IMR-90 (cell line): ENCODE measurements around the gene ATP10B. TPM values are rescaled to one million over a fixed set of nuclear protein-coding genes. Genes with fewer than 3 reads are reported as not detected.

Experiments
- ATAC-seq: fragments of 200-7000 bp; cut with Tn5 transposase; 2 replicates; pipeline ENCODE4 v1.9.1; 2020; ENCODE audit warnings: low read depth, mild to moderate bottlenecking, moderate library complexity
- BruUV-seq: library from RNA; stranded (reverse); fragments of 400-500 nt; replicated peaks from 2 replicates; lab custom pipeline; 2021; lab: Mats Ljungman, UMichigan
- CTCF ChIA-PET: fragments of 300-600 bp; formaldehyde crosslinking; extraction: SDS; loops from one replicate; lab custom pipeline; 2021; ENCODE audit warnings: antibody characterized with exemption; lab: Yijun Ruan, JAX
- POLR2A ChIA-PET: fragments of 300-600 bp; sonication (Branson Sonifier 250); formaldehyde crosslinking; loops from one replicate; lab custom pipeline; 2022; ENCODE audit warnings: antibody characterized with exemption; ENCODE audit not compliant: unreplicated experiment; lab: Charles Lee
- DNase-seq: peaks from one replicate; pipeline ENCODE4 v3.0.0; 2013
- H2AFZ ChIP-seq: replicated peaks from 2 replicates; pipeline ENCODE3; 2013; ENCODE audit warnings: low read length, mild to moderate bottlenecking; ENCODE audit not compliant: poor library complexity
- H2AK5ac ChIP-seq: 2 replicates; pipeline ENCODE4 v1.6.1; 2013; ENCODE audit warnings: low read depth, low read length, inconsistent platforms
- H2AK9ac ChIP-seq: replicated peaks from 2 replicates; pipeline ENCODE3; 2013; ENCODE audit warnings: mild to moderate bottlenecking, low read depth, low read length, moderate library complexity; ENCODE audit not compliant: poor library complexity
- H2BK120ac ChIP-seq: 2 replicates; pipeline ENCODE4 v1.6.1; 2013; ENCODE audit warnings: low read depth, low read length, inconsistent platforms
- H2BK15ac ChIP-seq: 3 replicates; pipeline ENCODE4 v1.6.1; 2013; ENCODE audit warnings: low read depth, low read length, inconsistent platforms
- H2BK20ac ChIP-seq: 2 replicates; pipeline ENCODE4 v1.6.1; 2013; ENCODE audit warnings: low read depth, mild to moderate bottlenecking, inconsistent platforms, low read length, moderate library complexity
- H2BK5ac ChIP-seq: 2 replicates; pipeline ENCODE4 v1.6.1; 2013; ENCODE audit warnings: mild to moderate bottlenecking, low read depth, low read length, inconsistent platforms; ENCODE audit not compliant: poor library complexity, severe bottlenecking
- H3K14ac ChIP-seq: replicated peaks from 2 replicates; pipeline ENCODE4 v1.6.1; 2013; ENCODE audit warnings: low read depth, low read length, inconsistent platforms
- H3K18ac ChIP-seq: 2 replicates; pipeline ENCODE4 v1.6.1; 2013; ENCODE audit warnings: low read depth, low read length, control low read depth
- H3K23ac ChIP-seq: 2 replicates; pipeline ENCODE4 v1.6.1; 2013; ENCODE audit warnings: low read depth, low read length, inconsistent platforms
- H3K27ac ChIP-seq: 2 replicates; pipeline ENCODE4 v1.5.1; 2013; ENCODE audit warnings: mild to moderate bottlenecking, control low read depth, low read length; ENCODE audit not compliant: insufficient read depth
- H3K27me3 ChIP-seq: 2 replicates; pipeline ENCODE4 v1.6.1; 2013; ENCODE audit warnings: low read length; ENCODE audit not compliant: control insufficient read depth, insufficient read depth
- H3K36me3 ChIP-seq: 2 replicates; pipeline ENCODE4 v1.6.1; 2013; ENCODE audit warnings: low read length, mixed read lengths; ENCODE audit not compliant: control insufficient read depth, insufficient read depth
- H3K4ac ChIP-seq: 2 replicates; pipeline ENCODE4 v1.6.1; 2013; ENCODE audit warnings: low read depth, low read length, inconsistent platforms
- H3K4me1 ChIP-seq: 2 replicates; pipeline ENCODE4 v1.6.1; 2013; ENCODE audit warnings: low read length, mixed read lengths; ENCODE audit not compliant: control insufficient read depth, insufficient read depth
- H3K4me2 ChIP-seq: 2 replicates; pipeline ENCODE4 v1.6.1; 2013; ENCODE audit warnings: low read depth, mild to moderate bottlenecking, control low read depth, low read length, moderate library complexity
- H3K4me3 ChIP-seq: 2 replicates; pipeline ENCODE4 v1.5.1; 2013; ENCODE audit warnings: low read depth, mild to moderate bottlenecking, control low read depth, low read length, moderate library complexity; ENCODE audit not compliant: insufficient read depth
- H3K56ac ChIP-seq: 2 replicates; pipeline ENCODE4 v1.6.1; 2013; ENCODE audit warnings: low read length, inconsistent platforms; ENCODE audit not compliant: insufficient read depth; ENCODE audit errors: extremely low read depth
- H3K79me1 ChIP-seq, 2 experiments: 2 replicates each; pipeline ENCODE4 v1.6.1; 2013; ENCODE audit warnings: low read length in 2 of 2, inconsistent platforms in 1 of 2, low read depth in 1 of 2
- H3K9ac ChIP-seq: 2 replicates; pipeline ENCODE4 v1.6.1; 2013; ENCODE audit warnings: low read depth, low read length, control low read depth
- H3K9me1 ChIP-seq: 2 replicates; pipeline ENCODE4 v1.6.1; 2013; ENCODE audit warnings: low read length, inconsistent platforms; ENCODE audit not compliant: insufficient read depth
- H3K9me3 ChIP-seq: 2 replicates; pipeline ENCODE4 v1.6.1; 2013; ENCODE audit warnings: low read length; ENCODE audit not compliant: control insufficient read depth, insufficient read depth
- H4K20me1 ChIP-seq: 2 replicates; pipeline ENCODE4 v1.6.1; 2013; ENCODE audit warnings: low read length, inconsistent platforms; ENCODE audit not compliant: insufficient read depth
- H4K5ac ChIP-seq: 2 replicates; pipeline ENCODE4 v1.6.1; 2013; ENCODE audit warnings: mild to moderate bottlenecking, low read depth, low read length, control low read depth
- H4K8ac ChIP-seq, 2 experiments: 2 replicates each; pipeline ENCODE4 v1.6.1; 2013; ENCODE audit warnings: low read depth in 2 of 2, low read length in 2 of 2, control low read depth in 1 of 2, inconsistent platforms in 1 of 2
- H4K91ac ChIP-seq: 2 replicates; pipeline ENCODE4 v1.6.1; 2013; ENCODE audit warnings: low read depth, low read length, inconsistent platforms; ENCODE audit not compliant: insufficient read depth
- RCOR1 ChIP-seq: IDR thresholded peaks from 2 replicates; pipeline ENCODE4 v1.6.1; 2012; ENCODE audit warnings: mild to moderate bottlenecking, low read length, improper control_type of control experiment; ENCODE audit not compliant: insufficient replicate concordance
- RFX5 ChIP-seq: IDR thresholded peaks from 2 replicates; pipeline ENCODE4 v1.8.0; 2012; ENCODE audit warnings: low read depth, mild to moderate bottlenecking, low read length, moderate library complexity
- SMC3 ChIP-seq: fragments of 150-350 bp; IDR thresholded peaks from 2 replicates; pipeline ENCODE4 v1.6.1; 2016; ENCODE audit warnings: low read depth, mild to moderate bottlenecking, antibody characterized with exemption, low read length, moderate library complexity
- dilution Hi-C: fragments of 300-500 bp; cut with HindIII; formaldehyde crosslinking; loops from one replicate; pipeline ENCODE4 v1.14.3; 2018; ENCODE audit warnings: low sequenced_read_pairs; ENCODE audit not compliant: unreplicated experiment
- in situ Hi-C: fragments of 300-500 bp; cut with MboI; formaldehyde crosslinking; loops from 3 replicates; pipeline ENCODE4 v1.14.3; 2019; ENCODE audit warnings: low sequenced_read_pairs, inconsistent platforms, mixed read lengths
- intact Hi-C: fragments of 100-400 bp; cut with micrococcal nuclease; formaldehyde crosslinking; loops from 2 replicates; pipeline ENCODE4 v1.10.0; 2022
- polyA plus RNA-seq, 3 experiments: library from polyadenylated mRNA; depleted of rRNA; stranded (reverse); fragments of >200 nt; gene quantifications; 2 replicates each; pipeline ENCODE4 v1.2.3, GENCODE V29; 2012; ENCODE audit warnings: low replicate concordance in 1 of 3
- total RNA-seq: library from RNA; depleted of rRNA; stranded (reverse); fragments of >200 nt; gene quantifications from 2 replicates; pipeline ENCODE4 v1.2.3, GENCODE V29; 2012

The ATP10B gene
- total and polyA plus RNA-seq, 2 of the 4 experiments (the other 2 are of a cell fraction) = not detected

DNA sequence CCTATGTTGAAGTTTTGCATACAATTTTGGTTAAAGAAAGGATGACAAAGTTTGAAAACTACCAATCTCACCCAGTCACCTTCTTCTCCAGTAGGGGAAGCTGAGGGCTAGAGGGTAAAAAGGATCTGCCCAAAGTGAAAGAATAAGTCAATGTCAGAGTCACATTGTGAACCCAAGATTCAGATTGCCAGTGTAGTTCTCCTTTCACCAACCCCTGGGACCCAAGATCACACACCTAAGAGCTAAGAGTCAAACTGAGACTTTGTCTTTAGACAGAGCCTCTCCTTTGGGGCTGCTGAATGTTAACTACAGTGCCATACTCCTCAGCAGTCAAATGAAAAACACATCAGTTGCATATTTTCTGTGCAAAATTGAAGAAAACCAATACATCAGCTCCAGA is 210.6 kb downstream of the ATP10B start:
- Histone ChIP-seq H4K91ac (no peak overlapping the region), H3K4me2 (no peak overlapping the region), H3K4ac (no peak overlapping the region), H2BK120ac (no peak overlapping the region), H2BK15ac (no peak overlapping the region), H3K9me1 (no peaks in the 10 kb centered on the region), H2BK5ac (no peak overlapping the region), H2BK20ac (no peak overlapping the region), H3K4me3 (no peak overlapping the region), H2AK9ac (no peak overlapping the region), H3K4me1 (no peaks in the 10 kb centered on the region), H4K20me1 (no peaks in the 10 kb centered on the region), H2AFZ (no peak overlapping the region), H3K9me3 (peaks cover 10% of the 10 kb centered on the region), H3K9ac (no peak overlapping the region), H3K36me3 (no peaks in the 10 kb centered on the region), H4K8ac (no peak overlapping the region), H4K5ac (no peak overlapping the region), H2AK5ac (no peak overlapping the region), H3K23ac (no peak overlapping the region), H3K14ac (no peak overlapping the region), H3K56ac (no peak overlapping the region), H3K27ac (no peak overlapping the region), H3K18ac (no peak overlapping the region), H3K79me1 (no peaks in the 10 kb centered on the region), H3K27me3 (no peaks in the 10 kb centered on the region)
- dilution Hi-C loops (no loop called here), in situ Hi-C loops (no loop called here), intact Hi-C loops (no loop called here)
- BruUV-seq = no TSS peak
- ATAC-seq (no peak), DNase-seq (no peak)
- POLR2A ChIA-PET = no interaction called here
- no peak for TF ChIP-seq RFX5
- no peak for TF ChIP-seq SMC3
- no peak for TF ChIP-seq RCOR1
- CTCF ChIA-PET = no interaction called here
